GM19240 (cell line): ENCODE data around the gene ANKHD1.
"Not testable (repeated sequence)": the region's sequence is repeated elsewhere in the genome, so short reads cannot be mapped to it uniquely, and the experiment has no call there.

Source experiments
- DNase-seq: peaks from one replicate; pipeline ENCODE4 v3.0.0; 2011; ENCODE audit warnings: low spot score; ENCODE audit not compliant: insufficient read length

The ANKHD1 gene

GRCh38 chr5:140564196-140565023 is 162.8 kb downstream of the ANKHD1 start, which contains the start of the genes APBB3 and SLC35A4:
Gene APBB3 (minus strand): TSS chr5:140564598. CDS start chr5:140564245, 353 bp downstream.
Gene SLC35A4 (plus strand): TSS chr5:140564828. CDS start chr5:140567170, 2,342 bp downstream.
- DNase-seq = peak; percentile 82

GRCh38 chr5:140565024-140565779 is 163.6 kb downstream of the ANKHD1 start:
- DNase-seq = no peak

- no peak for DNase-seq
Measured at GRCh38 chr5:140565780-140566095, 164.1 kb downstream of the ANKHD1 start.

- no peak for DNase-seq
Measured at GRCh38 chr5:140566665-140567064, 165.0 kb downstream of the ANKHD1 start.

- DNase-seq = no peak
Measured at GRCh38 chr5:140567136-140567818, 165.6 kb downstream of the ANKHD1 start.

GRCh38 chr5:140567871-140568270 is 166.2 kb downstream of the ANKHD1 start:
- no peak for DNase-seq

GRCh38 chr5:140568443-140569063 is 166.9 kb downstream of the ANKHD1 start:
- no peak for DNase-seq

GRCh38 chr5:140569197-140569596 is 167.6 kb downstream of the ANKHD1 start:
- DNase-seq = no peak

GRCh38 chr5:140570058-140570457 is 168.4 kb downstream of the ANKHD1 start:
- no peak for DNase-seq

GRCh38 chr5:140570488-140570887 is 168.9 kb downstream of the ANKHD1 start:
- DNase-seq = no peak

- DNase-seq = no peak
Measured at GRCh38 chr5:140571105-140571504, 169.5 kb downstream of the ANKHD1 start.

GRCh38 chr5:140573683-140574082 is 172.1 kb downstream of the ANKHD1 start:
- no peak for DNase-seq

GRCh38 chr5:140574165-140574564 is 172.5 kb downstream of the ANKHD1 start:
- DNase-seq = no peak

- no peak for DNase-seq
Measured at GRCh38 chr5:140575309-140575708, 173.7 kb downstream of the ANKHD1 start.

- no peak for DNase-seq
Measured at GRCh38 chr5:140576776-140577201, 175.2 kb downstream of the ANKHD1 start.

GRCh38 chr5:140579188-140579747 is 177.6 kb downstream of the ANKHD1 start:
- DNase-seq = not testable (repeated sequence)

- no peak for DNase-seq
Measured at GRCh38 chr5:140587495-140587894, 185.9 kb downstream of the ANKHD1 start.

GRCh38 chr5:140588311-140589070 is 186.9 kb downstream of the ANKHD1 start:
- no peak for DNase-seq
